GM23338 (cell line): Measurements from ENCODE around the gene TLX1.

Experiments
- EZH2 ChIP-seq: fragments of 200-600 bp; sonication (generic); IDR thresholded peaks from one replicate; pipeline ENCODE4 v1.8.0; 2017; ENCODE audit warnings: antibody characterized with exemption, mild to moderate bottlenecking, low read depth; ENCODE audit not compliant: unreplicated experiment
- TF ChIP-seq, protein P1 (sequence below): IDR thresholded peaks from 2 replicates; pipeline ENCODE4 v1.6.1; 2016; ENCODE audit warnings: antibody characterized with exemption
- TF ChIP-seq, protein P2 (sequence below): IDR thresholded peaks from one replicate; pipeline ENCODE4 v1.6.1; 2018; ENCODE audit warnings: antibody characterized with exemption; ENCODE audit not compliant: unreplicated experiment

DNA sequence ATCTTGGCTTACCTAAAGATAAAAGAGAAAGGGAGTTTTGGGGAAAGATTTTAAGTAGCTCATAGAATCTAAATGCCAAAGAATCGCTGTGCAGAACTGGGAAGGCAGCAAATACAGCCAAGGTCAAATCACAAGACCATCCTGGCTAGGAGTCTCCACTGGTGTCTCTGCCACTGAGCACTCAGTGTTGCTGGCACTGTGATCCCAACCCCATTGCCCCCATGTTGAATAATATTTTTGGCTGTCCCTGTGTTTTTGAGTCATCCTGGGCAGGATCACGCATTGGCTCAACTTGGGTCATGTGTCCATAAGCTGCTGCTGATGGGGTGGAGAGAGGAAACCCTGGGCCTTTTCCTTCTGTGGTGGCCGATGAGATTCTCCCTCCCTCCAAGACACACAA is 21.2 kb downstream of the TLX1 start:
- TF ChIP-seq, protein P1, sequence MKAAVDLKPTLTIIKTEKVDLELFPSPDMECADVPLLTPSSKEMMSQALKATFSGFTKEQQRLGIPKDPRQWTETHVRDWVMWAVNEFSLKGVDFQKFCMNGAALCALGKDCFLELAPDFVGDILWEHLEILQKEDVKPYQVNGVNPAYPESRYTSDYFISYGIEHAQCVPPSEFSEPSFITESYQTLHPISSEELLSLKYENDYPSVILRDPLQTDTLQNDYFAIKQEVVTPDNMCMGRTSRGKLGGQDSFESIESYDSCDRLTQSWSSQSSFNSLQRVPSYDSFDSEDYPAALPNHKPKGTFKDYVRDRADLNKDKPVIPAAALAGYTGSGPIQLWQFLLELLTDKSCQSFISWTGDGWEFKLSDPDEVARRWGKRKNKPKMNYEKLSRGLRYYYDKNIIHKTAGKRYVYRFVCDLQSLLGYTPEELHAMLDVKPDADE, result no peak
- TF ChIP-seq EZH2, result no peak
- TF ChIP-seq, protein P2, sequence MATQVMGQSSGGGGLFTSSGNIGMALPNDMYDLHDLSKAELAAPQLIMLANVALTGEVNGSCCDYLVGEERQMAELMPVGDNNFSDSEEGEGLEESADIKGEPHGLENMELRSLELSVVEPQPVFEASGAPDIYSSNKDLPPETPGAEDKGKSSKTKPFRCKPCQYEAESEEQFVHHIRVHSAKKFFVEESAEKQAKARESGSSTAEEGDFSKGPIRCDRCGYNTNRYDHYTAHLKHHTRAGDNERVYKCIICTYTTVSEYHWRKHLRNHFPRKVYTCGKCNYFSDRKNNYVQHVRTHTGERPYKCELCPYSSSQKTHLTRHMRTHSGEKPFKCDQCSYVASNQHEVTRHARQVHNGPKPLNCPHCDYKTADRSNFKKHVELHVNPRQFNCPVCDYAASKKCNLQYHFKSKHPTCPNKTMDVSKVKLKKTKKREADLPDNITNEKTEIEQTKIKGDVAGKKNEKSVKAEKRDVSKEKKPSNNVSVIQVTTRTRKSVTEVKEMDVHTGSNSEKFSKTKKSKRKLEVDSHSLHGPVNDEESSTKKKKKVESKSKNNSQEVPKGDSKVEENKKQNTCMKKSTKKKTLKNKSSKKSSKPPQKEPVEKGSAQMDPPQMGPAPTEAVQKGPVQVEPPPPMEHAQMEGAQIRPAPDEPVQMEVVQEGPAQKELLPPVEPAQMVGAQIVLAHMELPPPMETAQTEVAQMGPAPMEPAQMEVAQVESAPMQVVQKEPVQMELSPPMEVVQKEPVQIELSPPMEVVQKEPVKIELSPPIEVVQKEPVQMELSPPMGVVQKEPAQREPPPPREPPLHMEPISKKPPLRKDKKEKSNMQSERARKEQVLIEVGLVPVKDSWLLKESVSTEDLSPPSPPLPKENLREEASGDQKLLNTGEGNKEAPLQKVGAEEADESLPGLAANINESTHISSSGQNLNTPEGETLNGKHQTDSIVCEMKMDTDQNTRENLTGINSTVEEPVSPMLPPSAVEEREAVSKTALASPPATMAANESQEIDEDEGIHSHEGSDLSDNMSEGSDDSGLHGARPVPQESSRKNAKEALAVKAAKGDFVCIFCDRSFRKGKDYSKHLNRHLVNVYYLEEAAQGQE, result no peak
